DND-41 (cell line): ENCODE data around the gene ARFIP1.

Experiments used
- EZH2 ChIP-seq: IDR thresholded peaks from 3 replicates; pipeline ENCODE4 v1.6.1; 2012; ENCODE audit warnings: borderline replicate concordance, low read depth, mild to moderate bottlenecking, moderate library complexity, low read length, inconsistent platforms; ENCODE audit not compliant: severe bottlenecking
- TF ChIP-seq, protein P1 (sequence below): IDR thresholded peaks from 2 replicates; pipeline ENCODE4 v1.5.1; 2012; ENCODE audit warnings: borderline replicate concordance, low read length, moderate library complexity, mild to moderate bottlenecking; ENCODE audit not compliant: poor library complexity, severe bottlenecking; ENCODE audit errors: extremely low read depth

DNA sequence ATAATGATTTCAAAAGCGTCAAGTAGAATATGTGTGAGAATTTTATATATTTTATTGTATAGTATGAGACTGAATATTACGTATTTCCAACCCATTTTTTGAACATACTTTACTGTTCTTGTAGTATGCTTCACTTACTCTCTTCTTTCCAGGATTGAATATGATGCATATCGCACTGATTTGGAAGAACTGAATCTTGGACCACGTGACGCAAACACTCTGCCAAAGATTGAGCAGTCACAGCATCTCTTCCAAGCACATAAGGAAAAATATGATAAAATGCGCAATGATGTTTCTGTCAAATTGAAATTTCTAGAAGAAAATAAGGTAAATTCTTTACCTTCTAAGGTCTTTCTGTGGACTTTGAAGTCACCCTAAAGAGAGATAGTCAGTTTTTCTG is 108.2 kb downstream of the ARFIP1 start:
- TF ChIP-seq, protein P1, sequence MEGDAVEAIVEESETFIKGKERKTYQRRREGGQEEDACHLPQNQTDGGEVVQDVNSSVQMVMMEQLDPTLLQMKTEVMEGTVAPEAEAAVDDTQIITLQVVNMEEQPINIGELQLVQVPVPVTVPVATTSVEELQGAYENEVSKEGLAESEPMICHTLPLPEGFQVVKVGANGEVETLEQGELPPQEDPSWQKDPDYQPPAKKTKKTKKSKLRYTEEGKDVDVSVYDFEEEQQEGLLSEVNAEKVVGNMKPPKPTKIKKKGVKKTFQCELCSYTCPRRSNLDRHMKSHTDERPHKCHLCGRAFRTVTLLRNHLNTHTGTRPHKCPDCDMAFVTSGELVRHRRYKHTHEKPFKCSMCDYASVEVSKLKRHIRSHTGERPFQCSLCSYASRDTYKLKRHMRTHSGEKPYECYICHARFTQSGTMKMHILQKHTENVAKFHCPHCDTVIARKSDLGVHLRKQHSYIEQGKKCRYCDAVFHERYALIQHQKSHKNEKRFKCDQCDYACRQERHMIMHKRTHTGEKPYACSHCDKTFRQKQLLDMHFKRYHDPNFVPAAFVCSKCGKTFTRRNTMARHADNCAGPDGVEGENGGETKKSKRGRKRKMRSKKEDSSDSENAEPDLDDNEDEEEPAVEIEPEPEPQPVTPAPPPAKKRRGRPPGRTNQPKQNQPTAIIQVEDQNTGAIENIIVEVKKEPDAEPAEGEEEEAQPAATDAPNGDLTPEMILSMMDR: no peak
- TF ChIP-seq EZH2: no peak
